ENCODE results near the gene KRTAP2-3. TPM values are rescaled to one million over a fixed set of nuclear protein-coding genes. Genes with fewer than 3 reads are reported as not detected.

Gene KRTAP2-3
- total RNA-seq, 1 experiment from 2014 or later = 6.3 TPM

- intact Hi-C loops (cut with micrococcal nuclease) = no loop called here
- peaks cover 0 to 9% of the 10 kb centered on the region in 2 experiments; a peak in 1 of 4 replicates for H3K9me3 ChIP-seq (ENCODE audit: control insufficient read depth in 1 of 2, insufficient read depth in 1 of 2, low read depth in 1 of 2, low read length in 2 of 2)
- H3K9ac ChIP-seq (ENCODE audit: low read length) = no peak overlapping the region
- ChIA-PET RAD21 (ENCODE audit: low non-redundant PET in 1 of 2, low total read pairs in 2 of 2, uncharacterized antibody in 2 of 2, unreplicated experiment in 2 of 2) (no interaction called here), CTCF (no interaction called here), POLR2A (no interaction called here)
- no peak for ATAC-seq
- no TSS peak for BruUV-seq (replicated peaks)
- no peak overlapping the region for H3K4me2 ChIP-seq (ENCODE audit: low read length)
- no peak for DNase-seq (ENCODE audit: low read depth, low spot score)
- H3K9me2 ChIP-seq (ENCODE audit: insufficient read depth) = no peaks in the 10 kb centered on the region
- H3K36me3 ChIP-seq (ENCODE audit: control insufficient read depth in 1 of 2, insufficient read depth in 2 of 2, low read length in 2 of 2) = no peaks in the 10 kb centered on the region; a peak in 1 of 4 replicates
- no peak for TF ChIP-seq CBX3 (IDR thresholded peaks at IDR 0.05; ENCODE audit: low read depth)
- no peak for TF ChIP-seq ELF1 (IDR thresholded peaks at IDR 0.05; ENCODE audit: borderline replicate concordance, low read depth)
- no peak overlapping the region for H3K27ac ChIP-seq (ENCODE audit: low read depth, low read length)
- H2AFZ ChIP-seq (ENCODE audit: low read depth, low read length, poor library complexity, severe bottlenecking) = no peak overlapping the region
- no peaks in the 10 kb centered on the region for H3K79me2 ChIP-seq (ENCODE audit: insufficient read depth, low read length)
- no peaks in the 10 kb centered on the region for H3K4me1 ChIP-seq (ENCODE audit: control insufficient read depth in 1 of 2, insufficient read depth in 2 of 2, low read length in 2 of 2)
- no peaks in the 10 kb centered on the region for H4K20me1 ChIP-seq (ENCODE audit: insufficient read depth)
- no peaks in the 10 kb centered on the region for H3K27me3 ChIP-seq (ENCODE audit: insufficient read depth, low read length)
- no peak overlapping the region for H3K4me3 ChIP-seq (replicated peaks in 1 of 2; ENCODE audit: low read depth in 1 of 2, low read length in 2 of 2)
These were observed 35.2 kb downstream of the KRTAP2-3 start for GRCh38 chr17:41024697-41025096.

GRCh38 chr17:41020336-41020735, 39.6 kb downstream of the KRTAP2-3 start:
- ChIA-PET CTCF (no interaction called here), RAD21 (ENCODE audit: low non-redundant PET in 1 of 2, low total read pairs in 2 of 2, uncharacterized antibody in 2 of 2, unreplicated experiment in 2 of 2) (no interaction called here), POLR2A (no interaction called here)
- no peaks in the 10 kb centered on the region for H3K9me2 ChIP-seq (ENCODE audit: insufficient read depth)
- peaks cover 0 to 9% of the 10 kb centered on the region in 2 experiments; a peak in 1 of 4 replicates for H3K9me3 ChIP-seq (ENCODE audit: control insufficient read depth in 1 of 2, insufficient read depth in 1 of 2, low read depth in 1 of 2, low read length in 2 of 2)
- intact Hi-C loops (cut with micrococcal nuclease) = no loop called here
- H2AFZ ChIP-seq (ENCODE audit: low read depth, low read length, poor library complexity, severe bottlenecking) = no peak overlapping the region
- DNase-seq (ENCODE audit: low read depth, low spot score) = no peak
- no peaks in the 10 kb centered on the region for H4K20me1 ChIP-seq (ENCODE audit: insufficient read depth)
- H3K27me3 ChIP-seq (ENCODE audit: insufficient read depth, low read length) = no peaks in the 10 kb centered on the region
- no peaks in the 10 kb centered on the region for H3K79me2 ChIP-seq (ENCODE audit: insufficient read depth, low read length)
- ATAC-seq = no peak
- no TSS peak for BruUV-seq (replicated peaks)
- H3K4me1 ChIP-seq (ENCODE audit: control insufficient read depth in 1 of 2, insufficient read depth in 2 of 2, low read length in 2 of 2) = no peaks in the 10 kb centered on the region
- no peak overlapping the region for H3K4me2 ChIP-seq (ENCODE audit: low read length)
- no peaks in the 10 kb centered on the region; a peak in 1 of 4 replicates for H3K36me3 ChIP-seq (ENCODE audit: control insufficient read depth in 1 of 2, insufficient read depth in 2 of 2, low read length in 2 of 2)
- no peak overlapping the region for H3K27ac ChIP-seq (ENCODE audit: low read depth, low read length)
- no peak overlapping the region for H3K4me3 ChIP-seq (replicated peaks in 1 of 2; ENCODE audit: low read depth in 1 of 2, low read length in 2 of 2)
- TF ChIP-seq ELF1 (IDR thresholded peaks at IDR 0.05; ENCODE audit: borderline replicate concordance, low read depth) = no peak
- no peak for TF ChIP-seq SIN3A (IDR thresholded peaks at IDR 0.05; ENCODE audit: low read depth)
- no peak for TF ChIP-seq ATF3 (IDR thresholded peaks at IDR 0.05)
- TF ChIP-seq REST (IDR thresholded peaks at IDR 0.05; ENCODE audit: low read depth) = no peak
- TF ChIP-seq RAD21 (IDR thresholded peaks at IDR 0.05; ENCODE audit: low read depth) = no peak
- TF ChIP-seq TCF7L2 (IDR thresholded peaks at IDR 0.05; ENCODE audit: borderline replicate concordance, extremely low read depth, insufficient read depth, insufficient read length) = no peak
- TF ChIP-seq SRF (IDR thresholded peaks at IDR 0.05; ENCODE audit: low read depth) = no peak
- no peak for TF ChIP-seq EGR1 (IDR thresholded peaks at IDR 0.05; ENCODE audit: low read depth)
- TF ChIP-seq ZNF274 (IDR thresholded peaks at IDR 0.05; ENCODE audit: low read depth, low read length) = no peak
- TF ChIP-seq EZH2phosphoT487 (IDR thresholded peaks at IDR 0.05; ENCODE audit: borderline replicate concordance) = no peak
- no peak for TF ChIP-seq YY1 (IDR thresholded peaks at IDR 0.05; ENCODE audit: extremely low read depth, insufficient replicate concordance, low read depth, low read length)
- no peak overlapping the region for H3K9ac ChIP-seq (ENCODE audit: low read length)

Data from HCT116 (cell line).